B cell (primary cell): ENCODE data around the gene DLST. TPM values are rescaled to one million over a fixed set of nuclear protein-coding genes. Genes with fewer than 3 reads are reported as not detected.

Experiments used
- ATAC-seq: fragments of 200-7000 bp; cut with Tn5 transposase; one replicate; pipeline ENCODE4 v1.10.0; 2021; ENCODE audit warnings: low read depth, mild to moderate bottlenecking, moderate number of reproducible peaks, moderate library complexity
- CTCF ChIA-PET: fragments of 350-600 bp; sonication (Branson Sonifier 250); formaldehyde crosslinking; loops from one replicate; lab custom pipeline; 2021; ENCODE audit warnings: antibody characterized with exemption, inconsistent platforms; lab: Charles Lee
- POLR2A ChIA-PET: fragments of 350-600 bp; sonication (Branson Sonifier 250); formaldehyde crosslinking; loops from one replicate; lab custom pipeline; 2021; ENCODE audit warnings: antibody characterized with exemption; lab: Charles Lee
- DNase-seq: peaks from one replicate; pipeline ENCODE4 v3.0.0; 2013
- H2AFZ ChIP-seq: 2 replicates; pipeline ENCODE4 v1.6.1; 2012; ENCODE audit warnings: mild to moderate bottlenecking, low read depth, low read length; ENCODE audit not compliant: insufficient read depth, poor library complexity, severe bottlenecking
- H3K27ac ChIP-seq, 2 donors: 1 replicate in 1 of 2; 2 replicates in 1 of 2; pipeline ENCODE4 v1.5.1; 2012 to 2013; ENCODE audit warnings: low read length in 2 of 2, mild to moderate bottlenecking in 2 of 2, moderate library complexity in 1 of 2
- H3K27me3 ChIP-seq, 4 experiments: fragments of 200-600 bp in 1 of 4; sonication (generic) in 1 of 4; replicated peaks in 1 of 4; 1 replicate in 2 of 4; 2 replicates in 2 of 4; pipeline versions ENCODE4 v1.6.1 to v1.7.0; 2013 to 2016; ENCODE audit warnings: low read length in 3 of 4, mild to moderate bottlenecking in 2 of 4, mixed read lengths in 1 of 4, moderate library complexity in 1 of 4; ENCODE audit not compliant: insufficient read depth in 4 of 4, control insufficient read depth in 3 of 4; ENCODE audit errors: control extremely low read depth in 1 of 4
- H3K36me3 ChIP-seq, 2 experiments: replicated peaks in 1 of 2; 1 replicate in 1 of 2; 2 replicates in 1 of 2; pipeline versions ENCODE4 v1.6.1 to v1.7.1; 2013; ENCODE audit warnings: low read length in 1 of 2; ENCODE audit not compliant: insufficient read depth in 2 of 2, control insufficient read depth in 1 of 2; ENCODE audit errors: control extremely low read depth in 1 of 2, extremely low read depth in 1 of 2
- H3K4me1 ChIP-seq, 2 donors: fragments of 200-600 bp in 1 of 2; sonication (generic) in 1 of 2; 1 replicate in 1 of 2; 2 replicates in 1 of 2; pipeline versions ENCODE4 v1.5.1 to v1.6.1; 2013 to 2017; ENCODE audit warnings: low read length in 2 of 2; ENCODE audit not compliant: control insufficient read depth in 2 of 2, insufficient read depth in 2 of 2
- H3K4me2 ChIP-seq: replicated peaks from 2 replicates; pipeline ENCODE3; 2012; ENCODE audit warnings: mild to moderate bottlenecking, low read depth, low read length; ENCODE audit not compliant: poor library complexity, severe bottlenecking
- H3K4me3 ChIP-seq, 5 experiments: fragments of 200-600 bp in 1 of 5; sonication (generic) in 1 of 5; 1 replicate in 3 of 5; 2 replicates in 2 of 5; pipeline versions ENCODE4 v1.5.1 to v1.7.0; 2011 to 2016; ENCODE audit warnings: low read length in 4 of 5, mild to moderate bottlenecking in 4 of 5, low read depth in 2 of 5, control low read depth in 1 of 5, moderate library complexity in 1 of 5; ENCODE audit not compliant: insufficient read depth in 1 of 5; ENCODE audit errors: control extremely low read depth in 1 of 5, extremely low read depth in 1 of 5
- H3K79me2 ChIP-seq: fragments of 200-600 bp; sonication (generic); one replicate; pipeline ENCODE4 v1.6.0; 2016; ENCODE audit warnings: low read length; ENCODE audit not compliant: control insufficient read depth, insufficient read depth
- H3K9ac ChIP-seq: fragments of 200-600 bp; sonication (generic); 2 replicates; pipeline ENCODE4 v1.6.1; 2017; ENCODE audit warnings: mild to moderate bottlenecking, low read length, moderate library complexity
- H3K9me3 ChIP-seq, 3 donors: one replicate each; pipeline versions ENCODE4 v1.6.1 to v1.7.1; 2013; ENCODE audit warnings: low read length in 2 of 3; ENCODE audit not compliant: control insufficient read depth in 2 of 3, insufficient read depth in 1 of 3; ENCODE audit errors: control extremely low read depth in 1 of 3
- H4K20me1 ChIP-seq: 2 replicates; pipeline ENCODE4 v1.6.0; 2012; ENCODE audit warnings: mild to moderate bottlenecking, low read length; ENCODE audit not compliant: insufficient read depth, control insufficient read depth, poor library complexity, severe bottlenecking
- H3K27ac Mint-ChIP-seq: one replicate; pipeline ENCODE4 v1.8.0; 2021; ENCODE audit warnings: mixed read lengths
- H3K27me3 Mint-ChIP-seq: one replicate; pipeline ENCODE4 v1.8.0; 2021; ENCODE audit warnings: mixed read lengths
- H3K4me1 Mint-ChIP-seq: one replicate; pipeline ENCODE4 v1.8.0; 2021; ENCODE audit warnings: mixed read lengths
- H3K4me3 Mint-ChIP-seq: one replicate; pipeline ENCODE4 v1.8.0; 2021; ENCODE audit warnings: mixed read lengths
- H3K9me3 Mint-ChIP-seq: one replicate; pipeline ENCODE4 v1.8.0; 2022; ENCODE audit warnings: mixed read lengths; ENCODE audit not compliant: insufficient read depth
- CTCF ChIP-seq: fragments of 200-600 bp; IDR thresholded peaks from one replicate; pipeline ENCODE4 v1.8.0; 2022; ENCODE audit warnings: antibody characterized with exemption, mild to moderate bottlenecking
- EZH2 ChIP-seq: IDR thresholded peaks from 2 replicates; pipeline ENCODE4 v1.6.1; 2012; ENCODE audit warnings: borderline replicate concordance, low read depth, mild to moderate bottlenecking, moderate library complexity, low read length; ENCODE audit not compliant: insufficient read depth, poor library complexity, severe bottlenecking
- WGBS: methylation state at CpG from one replicate; pipeline ENCODE4 v1.1.5; 2013; ENCODE audit warnings: missing lambda C conversion rate; ENCODE audit not compliant: insufficient coverage; 5-methylcytosine and 5-hydroxymethylcytosine counted together
- intact Hi-C: fragments of 100-400 bp; cut with micrococcal nuclease; formaldehyde crosslinking; loops from one replicate; pipeline ENCODE4 v1.10.0; 2022
- polyA plus RNA-seq: library from polyadenylated mRNA; depleted of rRNA; stranded (reverse); fragments of >200 nt; gene quantifications from 2 replicates; pipeline ENCODE4 v1.2.3, GENCODE V29; 2012
- total RNA-seq, 2 donors: library from RNA; stranded (reverse); fragments of 120-200 nt in 1 of 2; gene quantifications; 1 replicate in 1 of 2; 2 replicates in 1 of 2; pipeline versions ENCODE4 v1.2.3 to v1.2.4, GENCODE V29; 2013 to 2022

The DLST gene
- total and polyA plus RNA-seq, 2 donors (not counting 1 experiment from before 2014, with no cell fraction given): 73.1 to 89.5 TPM

DNA sequence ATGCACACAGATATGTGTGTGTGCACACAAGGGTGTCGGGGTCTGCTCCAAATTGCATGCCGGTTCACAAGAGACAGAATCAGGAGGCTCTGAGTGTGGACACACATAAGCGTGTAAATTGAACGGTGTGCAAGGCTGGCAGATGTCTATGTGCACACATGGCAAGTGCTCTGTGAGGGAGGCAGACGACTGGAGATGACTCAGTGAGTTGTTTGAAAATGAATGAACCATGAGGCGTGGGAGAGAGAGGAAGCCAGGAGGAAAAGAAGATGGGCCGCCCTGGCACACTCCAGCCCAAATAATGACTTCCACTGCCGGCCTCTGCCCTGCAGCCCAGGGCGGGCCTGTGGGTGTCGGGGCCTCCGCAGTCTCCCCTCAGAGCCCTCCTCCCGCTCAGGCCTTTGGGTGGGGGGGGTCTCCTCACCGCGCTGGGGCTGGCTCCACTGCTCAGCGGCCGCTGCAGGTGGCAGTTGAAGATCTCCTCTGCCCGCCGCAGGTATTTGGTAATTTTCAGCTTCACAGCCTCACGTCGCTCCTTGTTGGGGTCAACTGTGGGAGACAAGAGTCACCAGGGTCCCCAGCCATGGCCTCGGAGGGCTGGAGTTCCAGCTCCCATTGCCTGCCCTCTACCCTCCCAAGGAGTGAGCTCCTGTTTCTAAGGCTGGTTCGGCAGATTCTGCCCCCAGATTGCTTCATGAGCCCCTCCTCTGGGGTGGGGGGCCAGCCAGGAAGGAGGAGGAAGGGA is 37.9 kb downstream of the DLST start:
- no peak for DNase-seq
- H3K79me2 ChIP-seq: no peaks in the 10 kb centered on the region
- no peak overlapping the region for H3K4me3 Mint-ChIP-seq
- CTCF ChIA-PET: interaction anchor here (2.0 to 2.4 kb wide), 2 partner anchors 13 to 169 kb away, joined by 6 to 10 read pairs; no protein-coding TSS in a partner anchor
- H4K20me1 ChIP-seq: no peaks in the 10 kb centered on the region
- H3K9me3 ChIP-seq: no peaks in the 10 kb centered on the region
- no peak for ATAC-seq
- H3K9ac ChIP-seq: no peak overlapping the region
- no peaks in the 10 kb centered on the region for H3K27me3 Mint-ChIP-seq
- H3K4me3 ChIP-seq: no peak overlapping the region
- no peak overlapping the region for H2AFZ ChIP-seq
- intact Hi-C loops: no loop called here
- TF ChIP-seq EZH2 (no peak), CTCF (no peak)
- H3K4me2 ChIP-seq: no peak overlapping the region
- no peak overlapping the region for H3K27ac ChIP-seq
- no peaks in the 10 kb centered on the region for H3K36me3 ChIP-seq
- H3K4me1 ChIP-seq: peaks cover 4 to 13% of the 10 kb centered on the region in 2 donors
- no peak overlapping the region for H3K27ac Mint-ChIP-seq
- H3K9me3 Mint-ChIP-seq: no peaks in the 10 kb centered on the region
- H3K27me3 ChIP-seq: no peaks in the 10 kb centered on the region
- peaks cover 4% of the 10 kb centered on the region for H3K4me1 Mint-ChIP-seq
- POLR2A ChIA-PET: no interaction called here
- 93% methylated on average over 19 of the region's 22 CpGs for WGBS

GRCh38 chr14:74920281-74920680 is 38.6 kb downstream of the DLST start:
- H3K36me3 ChIP-seq: no peaks in the 10 kb centered on the region
- 96% methylated on average over 4 of the region's 4 CpGs for WGBS
- no peaks in the 10 kb centered on the region for H4K20me1 ChIP-seq
- Mint-ChIP-seq H3K27me3 (no peaks in the 10 kb centered on the region), H3K9me3 (no peaks in the 10 kb centered on the region), H3K4me1 (peaks cover 4% of the 10 kb centered on the region), H3K27ac (no peak overlapping the region), H3K4me3 (no peak overlapping the region)
- no peak overlapping the region for H2AFZ ChIP-seq
- no peaks in the 10 kb centered on the region for H3K9me3 ChIP-seq
- ATAC-seq: no peak
- intact Hi-C loops: no loop called here
- no peak overlapping the region for H3K4me2 ChIP-seq
- DNase-seq: no peak
- no peak for TF ChIP-seq EZH2
- no peak for TF ChIP-seq CTCF
- H3K27me3 ChIP-seq: no peaks in the 10 kb centered on the region
- H3K4me1 ChIP-seq: peaks cover 4 to 13% of the 10 kb centered on the region in 2 donors
- H3K27ac ChIP-seq: no peak overlapping the region
- no peak overlapping the region for H3K9ac ChIP-seq
- CTCF ChIA-PET: interaction anchor here (2.0 to 2.4 kb wide), 2 partner anchors 14 to 168 kb away, joined by 6 to 10 read pairs; no protein-coding TSS in a partner anchor
- POLR2A ChIA-PET: no interaction called here
- no peak overlapping the region for H3K4me3 ChIP-seq
- no peaks in the 10 kb centered on the region for H3K79me2 ChIP-seq
